ENCODE data around the gene P4HA1.
"Not testable (repeated sequence)": the region's sequence is repeated elsewhere in the genome, so short reads cannot be mapped to it uniquely, and the experiment has no call there.

The P4HA1 gene

GRCh38 chr10:73042130-73042529 is 54.5 kb downstream of the P4HA1 start:
- DNase-seq: no peak

GRCh38 chr10:73039635-73040034 is 57.0 kb downstream of the P4HA1 start:
- no peak for DNase-seq

GRCh38 chr10:73036285-73036684 is 60.4 kb downstream of the P4HA1 start:
- DNase-seq: not testable (repeated sequence)

GRCh38 chr10:73032536-73032935 is 64.1 kb downstream of the P4HA1 start:
- no peak for DNase-seq

GRCh38 chr10:73026623-73027022 is 70.0 kb downstream of the P4HA1 start:
- not testable (repeated sequence) for DNase-seq

GRCh38 chr10:73023455-73024070 is 73.1 kb downstream of the P4HA1 start:
- DNase-seq: not testable (repeated sequence)

GRCh38 chr10:73022961-73023360 is 73.7 kb downstream of the P4HA1 start:
- DNase-seq: not testable (repeated sequence)

GRCh38 chr10:73021538-73022164 is 75.0 kb downstream of the P4HA1 start:
- not testable (repeated sequence) for DNase-seq

GRCh38 chr10:73021050-73021449 is 75.6 kb downstream of the P4HA1 start:
- no peak for DNase-seq

- DNase-seq: peak; percentile 21
Measured at GRCh38 chr10:73019100-73019499, 77.6 kb downstream of the P4HA1 start.

- DNase-seq: no peak
Measured at GRCh38 chr10:73018632-73019031, 78.0 kb downstream of the P4HA1 start.

GRCh38 chr10:73017955-73018480 is 78.6 kb downstream of the P4HA1 start:
- DNase-seq: no peak

GRCh38 chr10:73015779-73016178 is 80.9 kb downstream of the P4HA1 start:
- DNase-seq: no peak

GRCh38 chr10:73003822-73004221 is 92.8 kb downstream of the P4HA1 start:
- no peak for DNase-seq

GRCh38 chr10:73000973-73001372 is 95.7 kb downstream of the P4HA1 start:
- no peak for DNase-seq

GRCh38 chr10:72997099-72997498 is 99.6 kb downstream of the P4HA1 start:
- no peak for DNase-seq

GRCh38 chr10:72995459-72995858 is 101.2 kb downstream of the P4HA1 start:
- not testable (repeated sequence) for DNase-seq

GRCh38 chr10:72989771-72990170 is 106.9 kb downstream of the P4HA1 start:
- DNase-seq: not testable (repeated sequence)

- not testable (repeated sequence) for DNase-seq
Measured at GRCh38 chr10:72984618-72985017, 112.0 kb downstream of the P4HA1 start.

GRCh38 chr10:72981882-72982529 is 114.7 kb downstream of the P4HA1 start:
- DNase-seq: no peak

- DNase-seq: no peak
Measured at GRCh38 chr10:72981028-72981881, 115.4 kb downstream of the P4HA1 start.

GRCh38 chr10:72980348-72980747 is 116.3 kb downstream of the P4HA1 start:
- DNase-seq: no peak

- DNase-seq: no peak
Measured at GRCh38 chr10:72979709-72980108, 117.0 kb downstream of the P4HA1 start.

All from NCI-H2171 treated with DMSO at 0.1 percent for 48 hours (cell line).